ENCODE data around the gene KANK3.
"Not testable (repeated sequence)": the region's sequence is repeated elsewhere in the genome, so short reads cannot be mapped to it uniquely, and the experiment has no call there.

- not testable (repeated sequence) for TF ChIP-seq CTCF (IDR thresholded peaks at IDR 0.05; ENCODE audit: control extremely low read depth in 1 of 3, insufficient read depth in 1 of 3, low read depth in 1 of 3, low read length in 3 of 3); POLR2AphosphoS5 (IDR thresholded peaks at IDR 0.05; ENCODE audit: low read depth, low read length); EGR1 (IDR thresholded peaks at IDR 0.05; ENCODE audit: borderline replicate concordance, low read depth, low read length); NANOG (IDR thresholded peaks at IDR 0.05; ENCODE audit: insufficient read depth, low read depth, low read length, poor library complexity, severe bottlenecking); CHD2 (IDR thresholded peaks at IDR 0.05; ENCODE audit: low read length); POLR2A (IDR thresholded peaks at IDR 0.05; ENCODE audit: control extremely low read depth in 1 of 2, low read depth in 2 of 2, low read length in 2 of 2); KDM1A (IDR thresholded peaks at IDR 0.05; ENCODE audit: borderline replicate concordance, low read length); SP1 (IDR thresholded peaks at IDR 0.05; ENCODE audit: low read depth, low read length)
These were observed 43.4 kb upstream of the KANK3 start for GRCh38 chr19:8386419-8386818.
